ENCODE results near the gene EEF1G. TPM values are rescaled to one million over a fixed set of nuclear protein-coding genes. Genes with fewer than 3 reads are reported as not detected.
A peak's percentile ranks its signal among the peaks of the same experiment; 100 is the strongest.

EEF1G gene
- total and polyA plus RNA-seq, 2 of the 13 experiments (the other 11 are each of a cell fraction or from before 2014, with no cell fraction given): 1,787 to 2,144 TPM

- TF ChIP-seq ZNF790 (CRISPR knock-in tag; IDR thresholded peaks at IDR 0.05; ENCODE audit: borderline replicate concordance) (no peak), KLF12 (CRISPR knock-in tag; IDR thresholded peaks at IDR 0.05; ENCODE audit: borderline replicate concordance) (no peak), ZNF503 (CRISPR knock-in tag; IDR thresholded peaks at IDR 0.05) (no peak), ZKSCAN1 (IDR thresholded peaks at IDR 0.05; ENCODE audit: low read length) (no peak), TCF7 (IDR thresholded peaks at IDR 0.05; ENCODE audit: low read depth) (no peak), STAT5B (CRISPR knock-in tag; IDR thresholded peaks at IDR 0.05) (no peak), ZUFSP (CRISPR knock-in tag; IDR thresholded peaks at IDR 0.05; ENCODE audit: borderline replicate concordance) (no peak), PRDM4 (CRISPR knock-in tag; IDR thresholded peaks at IDR 0.05; ENCODE audit: borderline replicate concordance) (no peak), EZH2 (conservative IDR thresholded peaks at IDR 0.05; ENCODE audit: low read depth, low read length) (no peak), TAF15 (IDR thresholded peaks at IDR 0.05; ENCODE audit: low read depth, low read length, poor library complexity, severe bottlenecking) (no peak), CENPX (CRISPR knock-in tag; IDR thresholded peaks at IDR 0.05) (no peak), ZBTB38 (CRISPR knock-in tag; IDR thresholded peaks at IDR 0.05) (peak; percentile 15; the same call in 1 of the 2 replicates), CREB1 (IDR thresholded peaks at IDR 0.05) (no peak), CREB1 (CRISPR knock-in tag; IDR thresholded peaks at IDR 0.05) (no peak), MEF2D (CRISPR knock-in tag; IDR thresholded peaks at IDR 0.05) (peak; percentile 96), JUND (CRISPR knock-in tag; IDR thresholded peaks at IDR 0.05) (no peak), PBX3 (CRISPR knock-in tag; IDR thresholded peaks at IDR 0.05; ENCODE audit: borderline replicate concordance) (no peak), ZNF335 (CRISPR knock-in tag; IDR thresholded peaks at IDR 0.05) (no peak), NONO (IDR thresholded peaks at IDR 0.05) (no peak), NONO (CRISPR knock-in tag; conservative IDR thresholded peaks at IDR 0.05) (0 out of 2 replicates have a peak, but pooled peaks have one; percentile 34), CBX2 (IDR thresholded peaks at IDR 0.05; ENCODE audit: low read depth, low read length) (no peak), CBX2 (CRISPR knock-in tag; IDR thresholded peaks at IDR 0.05; ENCODE audit: low read depth) (no peak), ZNF616 (CRISPR knock-in tag; IDR thresholded peaks at IDR 0.05; ENCODE audit: low read depth) (no peak), ZFP36L2 (CRISPR knock-in tag; IDR thresholded peaks at IDR 0.05) (no peak)
These were observed 25.9 kb downstream of the EEF1G start (continued) for GRCh38 chr11:62547691-62548281.

All from HepG2 (cell line).